ENCODE measurements around the gene SMCO1.
"Not testable (repeated sequence)": the region's sequence is repeated elsewhere in the genome, so short reads cannot be mapped to it uniquely, and the experiment has no call there.

The SMCO1 gene

GRCh38 chr3:196519718-196520082 lies 4.6 kb upstream of the SMCO1 start:
- no peak for DNase-seq (ENCODE audit: extremely low read depth, low read depth)
- TF ChIP-seq CTCF (IDR thresholded peaks at IDR 0.05; ENCODE audit: low read depth, low read length) = no peak

- no peak for DNase-seq (ENCODE audit: extremely low read depth, low read depth)
- TF ChIP-seq CTCF (IDR thresholded peaks at IDR 0.05; ENCODE audit: low read depth, low read length) = peak; percentile 45
These were observed 4.0 kb upstream of the SMCO1 start for GRCh38 chr3:196518966-196519717.

- no peak for TF ChIP-seq CTCF (IDR thresholded peaks at IDR 0.05; ENCODE audit: low read depth, low read length)
- no peak for DNase-seq (ENCODE audit: extremely low read depth, low read depth)
These were observed 2.8 kb upstream of the SMCO1 start for GRCh38 chr3:196517919-196518318.

- DNase-seq (ENCODE audit: extremely low read depth, low read depth) = no peak
- TF ChIP-seq CTCF (IDR thresholded peaks at IDR 0.05; ENCODE audit: low read depth, low read length) = no peak
These were observed 2.1 kb upstream of the SMCO1 start for GRCh38 chr3:196517162-196517800.

GRCh38 chr3:196514350-196514716 lies 813 bp downstream of the SMCO1 start:
- no peak for DNase-seq (ENCODE audit: extremely low read depth, low read depth)
- no peak for TF ChIP-seq CTCF (IDR thresholded peaks at IDR 0.05; ENCODE audit: low read depth, low read length)

GRCh38 chr3:196513697-196514349 lies 1.3 kb downstream of the SMCO1 start:
- DNase-seq (ENCODE audit: extremely low read depth, low read depth) = no peak
- TF ChIP-seq CTCF (IDR thresholded peaks at IDR 0.05; ENCODE audit: low read depth, low read length) = no peak

- not testable (repeated sequence) for DNase-seq (ENCODE audit: extremely low read depth, low read depth)
These were observed 3.3 kb downstream of the SMCO1 start for GRCh38 chr3:196511646-196512425.

- DNase-seq (ENCODE audit: extremely low read depth, low read depth) = not testable (repeated sequence)
These were observed 4.0 kb downstream of the SMCO1 start for GRCh38 chr3:196511108-196511507.
